ELR (cell line): ENCODE measurements around the gene ABCA13.
"Not testable (repeated sequence)": the region's sequence is repeated elsewhere in the genome, so short reads cannot be mapped to it uniquely, and the experiment has no call there.

Experiments used
- DNase-seq: peaks from one replicate; pipeline ENCODE4 v3.0.0-alpha.2; 2015; ENCODE audit warnings: low read depth

ABCA13 gene

GRCh38 chr7:48173756-48174382, 2.6 kb downstream of the ABCA13 start:
- DNase-seq = no peak

DNA sequence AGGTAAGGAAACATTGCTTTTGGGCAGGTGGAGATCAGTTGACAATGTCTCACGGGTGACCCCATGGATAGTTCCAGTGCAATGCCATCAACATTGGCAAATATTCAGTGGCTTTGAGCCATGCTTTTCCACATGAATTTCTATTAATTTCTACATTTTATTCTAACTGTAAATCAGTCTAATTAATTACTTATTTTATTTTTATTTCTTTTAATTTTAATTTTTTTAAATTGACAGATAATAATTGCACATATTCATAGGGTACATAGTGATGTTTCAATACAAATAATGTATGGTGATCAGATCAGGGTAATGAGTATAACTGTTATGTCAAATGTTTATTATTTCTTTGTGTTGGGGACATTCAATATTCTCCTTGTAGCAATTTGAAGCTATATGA, 3.8 kb downstream of the ABCA13 start:
- no peak for DNase-seq

- DNase-seq = no peak
Observed at GRCh38 chr7:48176356-48176893, 5.2 kb downstream of the ABCA13 start.

DNA sequence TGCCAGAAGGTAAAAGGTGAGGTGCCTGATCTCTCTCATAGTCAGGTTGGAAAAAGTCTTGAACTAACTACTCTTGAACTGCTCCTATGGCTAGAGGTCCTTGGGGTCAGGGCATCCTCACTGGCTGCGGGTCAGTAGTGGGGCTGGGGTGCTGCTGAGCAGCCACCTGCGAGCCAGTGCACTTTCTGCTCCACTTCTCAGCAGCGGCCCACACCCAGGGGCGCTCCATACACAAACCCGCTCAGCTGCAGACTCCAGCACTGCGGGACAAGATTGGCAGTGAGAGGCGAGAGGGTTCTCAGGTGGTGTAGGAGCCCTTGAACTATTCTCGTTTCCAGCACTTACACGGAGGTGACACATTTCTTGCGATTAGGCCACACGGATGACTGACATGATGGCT, 6.0 kb downstream of the ABCA13 start:
- no peak for DNase-seq

GRCh38 chr7:48179496-48180030, 8.3 kb downstream of the ABCA13 start:
- no peak for DNase-seq

GRCh38 chr7:48180981-48181380, 9.7 kb downstream of the ABCA13 start:
- peak; percentile 27 for DNase-seq

DNA sequence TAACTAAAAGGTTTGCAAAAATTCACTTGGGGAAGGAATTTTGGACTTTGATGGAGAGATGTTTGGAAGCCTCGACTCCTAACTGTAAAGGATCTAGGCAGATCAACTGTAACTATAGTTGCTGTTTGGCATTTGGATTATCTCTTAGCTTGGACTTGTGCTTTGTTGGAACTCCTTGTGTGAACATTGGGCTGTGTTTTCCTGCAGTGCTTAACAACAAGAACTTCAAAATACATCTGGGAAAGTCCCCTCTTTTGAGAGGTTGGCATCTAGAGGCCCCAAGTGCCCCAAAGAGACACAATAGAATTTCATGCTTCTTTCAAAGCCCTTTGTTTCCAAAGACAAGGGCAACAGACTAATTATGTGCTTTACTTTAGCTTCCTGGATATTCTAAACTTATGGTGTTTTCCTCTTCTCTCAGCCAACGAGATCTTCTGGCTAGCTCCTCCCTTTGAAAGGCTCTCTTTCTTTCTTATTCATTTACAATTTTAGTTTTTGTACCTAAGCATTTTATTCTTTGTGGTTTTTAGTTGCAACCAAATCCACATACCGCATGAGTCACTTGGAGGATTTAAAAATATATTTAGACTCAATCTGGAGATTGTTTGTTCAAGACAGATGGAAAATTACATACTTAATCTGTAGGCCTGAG, 11.6 kb downstream of the ABCA13 start:
- DNase-seq = peak; percentile 37

- no peak for DNase-seq
Observed at GRCh38 chr7:48183370-48183743, 12.1 kb downstream of the ABCA13 start.

DNA sequence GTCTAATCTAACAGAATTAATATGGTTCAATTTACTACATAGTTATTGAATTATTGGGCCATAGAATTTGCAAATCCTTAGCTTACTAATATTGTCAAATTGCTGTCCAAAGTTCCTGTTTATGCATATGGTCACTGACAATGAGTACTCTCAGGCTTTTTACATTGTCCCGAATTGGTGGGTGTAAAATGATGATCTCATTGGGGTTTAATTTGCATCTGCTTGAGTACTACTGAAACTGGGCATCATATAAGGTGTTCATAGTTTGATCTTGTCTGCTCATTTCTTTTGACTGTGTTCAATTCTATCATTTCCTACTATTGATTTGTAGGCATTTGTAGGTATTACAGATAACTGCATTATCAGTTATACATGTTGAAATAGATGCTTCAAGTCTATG, 12.7 kb downstream of the ABCA13 start:
- DNase-seq = no peak

DNA sequence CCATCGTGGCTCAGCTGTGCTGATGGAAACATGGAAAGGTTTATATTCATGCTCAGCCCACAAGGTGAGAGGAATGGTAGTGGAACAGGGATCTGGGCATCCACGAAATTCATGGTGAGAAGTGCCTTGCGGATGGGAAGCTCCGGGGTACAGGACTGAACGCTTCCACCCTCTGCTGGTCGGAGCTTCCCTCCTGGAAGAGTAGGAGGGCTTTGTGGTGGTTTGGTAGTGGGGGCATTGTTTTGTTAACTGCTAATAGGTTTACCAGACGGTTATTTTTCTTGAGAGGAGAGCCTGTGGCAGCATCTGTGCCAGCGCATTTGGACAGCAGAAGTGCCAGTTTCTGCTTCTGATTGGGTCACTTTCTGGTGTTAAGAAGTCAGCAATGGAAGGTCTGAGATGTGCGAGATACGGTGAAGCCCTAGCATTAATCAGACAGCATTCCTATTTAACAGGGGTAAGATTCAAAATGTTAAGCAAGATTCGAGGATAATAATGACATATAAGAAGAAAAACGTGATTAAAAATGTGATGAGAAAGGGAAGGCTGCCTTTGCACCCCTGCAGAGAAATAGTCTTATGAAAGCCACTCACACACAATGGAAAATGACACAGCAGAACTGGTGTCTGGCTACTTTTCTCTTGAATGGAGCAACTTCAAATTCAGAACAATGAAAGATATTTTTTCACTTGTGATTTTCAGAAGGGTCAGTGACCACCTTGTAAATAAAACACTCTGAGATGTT, 17.7 kb downstream of the ABCA13 start:
- DNase-seq = no peak

DNA sequence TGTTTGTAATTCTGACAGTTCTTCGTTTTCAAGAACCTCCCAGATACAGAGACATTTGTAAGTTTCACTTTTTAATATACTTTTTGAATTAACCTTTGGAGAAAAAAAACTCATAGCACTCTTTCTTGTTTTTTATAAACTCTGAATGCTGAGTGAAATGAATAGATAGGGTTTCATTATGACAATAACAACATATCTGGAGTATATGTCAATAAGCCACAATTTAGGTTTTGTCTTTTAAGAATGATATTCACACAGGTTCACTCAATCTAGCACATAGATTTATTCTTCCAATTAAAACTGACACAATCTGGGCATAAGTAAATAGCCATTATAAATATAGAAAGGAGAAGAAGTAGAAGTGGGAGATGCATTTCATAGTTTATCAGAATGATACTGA, 21.7 kb downstream of the ABCA13 start:
- no peak for DNase-seq

DNA sequence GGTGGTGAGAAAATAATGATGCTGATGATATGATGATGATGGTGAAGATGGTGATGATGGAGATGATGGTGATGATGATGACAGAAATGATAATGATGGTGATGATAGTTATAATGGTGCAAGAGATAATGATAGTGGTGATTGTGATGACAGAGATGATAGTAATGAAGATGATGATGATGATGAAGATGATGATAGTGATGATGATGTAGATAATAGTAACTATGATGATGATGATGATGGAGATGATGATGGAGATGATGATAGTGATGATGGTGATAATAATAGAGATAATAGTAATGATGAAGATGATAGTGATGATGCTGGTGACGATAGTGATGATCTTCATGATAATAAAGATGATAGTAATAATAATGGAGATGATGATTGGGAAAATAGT, 22.2 kb downstream of the ABCA13 start:
- DNase-seq = no peak

GRCh38 chr7:48200946-48201589, 29.8 kb downstream of the ABCA13 start:
- not testable (repeated sequence) for DNase-seq

DNA sequence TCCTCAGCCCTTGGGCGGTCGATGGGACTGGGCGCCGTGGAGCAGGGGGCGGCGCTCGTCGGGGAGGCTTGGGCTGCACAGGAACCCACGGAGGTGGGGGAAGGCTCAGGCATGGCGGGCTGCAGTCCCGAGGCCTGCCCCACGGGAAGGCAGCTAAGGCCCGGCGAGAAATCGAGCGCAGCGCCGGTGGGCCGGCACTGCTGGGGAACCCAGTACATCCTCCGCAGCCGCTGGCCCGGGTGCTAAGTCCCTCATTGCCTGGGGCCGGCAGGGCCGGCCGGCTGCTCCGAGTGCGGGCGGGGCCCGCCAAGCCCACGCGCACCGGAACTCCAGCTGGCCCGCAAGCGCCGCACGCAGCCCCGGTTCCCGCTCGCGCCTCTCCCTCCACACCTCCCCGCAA, 31.7 kb downstream of the ABCA13 start:
- DNase-seq = not testable (repeated sequence)

DNA sequence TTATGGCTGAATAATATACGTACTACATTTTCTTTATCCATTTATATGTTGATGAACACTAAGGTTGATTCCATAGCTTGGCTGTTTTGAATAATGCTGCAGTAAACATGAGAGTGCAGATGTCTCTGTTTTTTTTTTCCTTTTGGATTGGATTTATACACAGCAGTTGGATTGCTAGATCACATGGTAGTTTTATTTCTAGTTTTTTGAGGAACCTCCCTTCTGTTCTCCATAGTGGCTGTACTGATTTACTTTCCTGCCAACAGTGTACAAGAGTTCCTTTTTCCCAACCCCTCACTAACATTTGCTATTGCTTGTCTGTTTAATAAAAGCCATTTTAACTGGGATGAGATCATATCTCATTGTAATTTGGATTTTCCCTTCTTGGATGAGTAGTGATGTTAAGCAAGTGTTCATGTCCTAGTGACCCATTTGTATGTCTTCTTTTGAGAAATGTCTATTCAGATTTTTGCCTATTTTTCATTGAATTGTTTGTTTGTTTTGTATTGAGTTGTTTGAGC, 36.0 kb downstream of the ABCA13 start:
- DNase-seq = no peak

DNA sequence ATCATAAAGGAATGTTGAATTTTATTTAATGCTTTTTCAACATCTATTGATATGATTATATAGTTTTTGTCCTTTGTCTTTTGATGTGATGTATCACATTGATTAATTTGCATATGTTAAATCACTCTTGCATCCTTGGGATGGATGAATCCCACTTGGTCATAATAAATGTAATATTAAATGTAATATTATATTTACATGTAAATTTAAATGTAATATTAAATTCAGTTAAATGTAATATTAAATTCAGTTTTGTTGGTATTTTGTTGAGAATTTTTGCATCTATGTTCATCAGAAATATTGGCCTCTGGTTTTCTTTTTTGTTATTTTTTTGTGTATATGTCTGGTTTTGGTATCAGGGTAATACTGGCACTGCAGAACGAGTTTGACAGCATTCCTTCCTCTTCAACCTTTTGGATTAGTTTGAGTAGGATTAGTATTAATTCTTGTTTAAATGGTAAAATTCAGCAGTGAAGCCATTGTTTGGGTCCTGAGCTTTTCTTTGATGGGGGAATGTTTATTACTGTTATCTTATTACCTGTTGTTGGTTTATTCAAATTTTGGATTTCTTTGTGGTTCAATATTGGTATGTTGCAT, 37.8 kb downstream of the ABCA13 start:
- no peak for DNase-seq

GRCh38 chr7:48213226-48213625, 42.0 kb downstream of the ABCA13 start:
- DNase-seq = peak; percentile 1

DNA sequence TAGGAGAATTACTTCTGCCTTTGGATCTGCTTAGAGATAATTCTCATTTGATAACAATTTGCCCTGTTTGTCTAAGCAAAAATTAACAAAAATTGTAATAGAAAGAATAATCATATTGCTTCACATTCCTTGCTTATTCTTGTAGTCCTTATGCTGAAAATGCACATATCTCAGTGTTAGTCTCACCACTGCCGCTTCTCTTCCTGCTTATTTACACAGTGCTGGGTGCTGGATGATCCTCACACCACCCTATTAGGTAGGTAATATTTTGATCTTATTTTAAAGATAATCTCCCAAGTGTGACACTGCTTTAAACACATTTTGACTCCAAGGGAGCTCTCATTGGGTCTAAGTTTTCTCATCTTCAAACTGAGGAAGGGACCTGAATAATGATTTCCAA, 46.0 kb downstream of the ABCA13 start:
- DNase-seq = no peak

DNA sequence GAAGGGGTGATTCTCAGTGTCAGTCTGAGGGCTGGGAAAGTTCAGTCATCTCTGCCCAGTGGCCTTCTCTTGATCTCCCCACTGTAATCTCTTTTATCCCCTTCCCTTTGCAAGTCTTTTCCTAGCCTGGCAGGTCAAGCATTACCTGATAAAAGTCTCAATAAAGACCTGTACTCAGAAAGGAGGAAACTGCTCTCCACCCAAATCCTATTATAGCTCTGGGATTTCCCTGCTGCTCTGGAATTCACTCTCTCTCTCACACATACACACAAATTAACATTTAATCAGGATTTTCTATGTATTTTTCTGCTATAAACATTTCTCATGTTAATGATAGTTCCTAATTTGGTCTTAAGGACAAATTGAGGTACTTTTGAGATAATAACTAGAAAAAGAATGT, 46.5 kb downstream of the ABCA13 start:
- no peak for DNase-seq

GRCh38 chr7:48224042-48224441, 52.8 kb downstream of the ABCA13 start:
- DNase-seq = no peak

DNA sequence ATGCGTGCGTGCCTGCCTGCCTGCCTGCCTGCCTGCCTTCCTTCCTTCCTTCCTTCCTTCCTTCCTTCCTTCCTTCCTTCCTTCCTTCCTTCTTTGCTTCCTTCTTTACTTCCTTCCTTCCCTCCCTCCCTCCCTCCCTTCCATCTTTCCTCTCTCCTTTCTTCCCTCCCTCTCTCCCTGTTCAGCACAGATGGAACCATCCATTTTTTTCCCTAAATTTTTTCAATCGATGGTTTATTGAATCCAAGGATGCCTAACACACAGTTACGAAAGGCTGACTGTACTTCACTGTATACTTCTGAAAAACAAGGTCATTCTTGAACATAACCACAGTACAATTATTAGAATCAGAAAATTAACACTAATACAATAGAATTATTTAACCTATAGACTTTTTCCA, 53.8 kb downstream of the ABCA13 start:
- no peak for DNase-seq

- no peak for DNase-seq
Observed at GRCh38 chr7:48237354-48237753, 66.1 kb downstream of the ABCA13 start.
